ENCODE data around the gene GAB1. TPM values are rescaled to one million over a fixed set of nuclear protein-coding genes. Genes with fewer than 3 reads are reported as not detected.

Gene GAB1
- total and polyA plus RNA-seq, 2 of the 8 experiments (the other 6 are each of a cell fraction or from before 2014, with no cell fraction given) = 6.8 to 21.3 TPM

DNA sequence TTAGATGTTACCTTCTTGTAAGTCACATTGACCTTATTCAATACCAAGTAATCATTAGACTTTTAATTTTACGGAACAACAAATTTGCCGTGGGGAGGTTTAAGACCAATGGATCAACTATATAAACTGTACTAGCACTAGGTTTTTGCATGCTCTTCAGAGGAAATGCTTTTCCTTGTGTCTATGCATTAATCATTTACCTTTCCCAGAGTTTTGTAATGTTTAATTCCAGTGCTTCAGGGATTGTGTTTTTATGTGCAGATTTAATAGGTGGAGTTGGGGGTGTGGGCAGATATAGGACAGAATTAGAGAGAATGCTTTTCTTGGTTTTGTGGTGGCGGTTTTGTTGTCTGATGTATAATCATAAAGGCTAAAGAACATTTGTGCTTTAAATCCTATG lies 100.8 kb downstream of the GAB1 start:
- CTCF ChIA-PET (ENCODE audit: partially characterized antibody) = no interaction called here
- peaks cover 0 to 8% (median 1%) of the 10 kb centered on the region in 4 experiments; a peak in 3 of 8 replicates for H3K36me3 ChIP-seq (ENCODE audit: control insufficient read depth in 2 of 4, insufficient read depth in 4 of 4, low read length in 3 of 4)
- no peak overlapping the region for H3K4me2 ChIP-seq (ENCODE audit: insufficient read depth in 1 of 2, low read depth in 2 of 2, low read length in 2 of 2)
- H2BK12ac ChIP-seq (ENCODE audit: low read depth, low read length) = no peak overlapping the region
- no peak overlapping the region for H4K5ac ChIP-seq (ENCODE audit: insufficient read length, low read depth, low read length)
- H3K27me3 ChIP-seq (replicated peaks in 1 of 4; ENCODE audit: control insufficient read depth in 3 of 4, extremely low read depth in 1 of 4, insufficient read depth in 3 of 4, low read length in 3 of 4) = no peaks in the 10 kb centered on the region
- POLR2A ChIA-PET (ENCODE audit: partially characterized antibody) = no interaction called here
- WGBS, 2 experiments (ENCODE audit: extremely low coverage in 1 of 2, insufficient coverage in 1 of 2, insufficient read length in 1 of 2, insufficient replicate concordance in 2 of 2, low coverage in 1 of 2, low lambda C conversion rate in 2 of 2, missing lambda C conversion rate in 1 of 2) = 89% methylated on average over 3 of the region's 3 CpGs; no CpG with 5 or more reads in 1 of the 2 experiments
- H3K9ac ChIP-seq (replicated peaks in 1 of 4; ENCODE audit: extremely low read depth in 1 of 4, low read depth in 3 of 4, low read length in 3 of 4) = no peak overlapping the region
- no peak overlapping the region for H3K4ac ChIP-seq (replicated peaks; ENCODE audit: insufficient read length, low read depth, low read length)
- no peak overlapping the region for H3K14ac ChIP-seq (ENCODE audit: insufficient read length)
- TF ChIP-seq JUND (IDR thresholded peaks at IDR 0.05; ENCODE audit: low read length) (no peak), HDAC6 (IDR thresholded peaks at IDR 0.05; ENCODE audit: low read depth, low read length) (no peak), CEBPB (IDR thresholded peaks at IDR 0.05; ENCODE audit: low read depth, low read length) (no peak), RAD21 (IDR thresholded peaks at IDR 0.05 in 1 of 2, conservative IDR thresholded peaks at IDR 0.05 in 1 of 2; ENCODE audit: low read depth in 2 of 2, low read length in 2 of 2) (no peak), CBX5 (IDR thresholded peaks at IDR 0.05; ENCODE audit: low read depth, low read length) (no peak), JUN (IDR thresholded peaks at IDR 0.05; ENCODE audit: low read depth, low read length) (no peak)
- H2BK15ac ChIP-seq (ENCODE audit: low read length) = no peak overlapping the region
- H3K56ac ChIP-seq (replicated peaks; ENCODE audit: insufficient read length, low read depth, low read length) = no peak overlapping the region
- H3K18ac ChIP-seq (ENCODE audit: extremely low read depth, low read length) = no peak overlapping the region
- H3K27ac ChIP-seq (ENCODE audit: low read depth, low read length) = no peak overlapping the region
- H2AFZ ChIP-seq (ENCODE audit: low read length) = no peak overlapping the region
- DNase-seq (ENCODE audit: low read depth in 1 of 2, low spot score in 2 of 2) (no peak), FAIRE-seq (no peak)
- H3K9me3 ChIP-seq (ENCODE audit: insufficient read depth in 2 of 2, low read depth in 1 of 2, low read length in 1 of 2) = no peaks in the 10 kb centered on the region
- no peak overlapping the region for H3K23ac ChIP-seq (ENCODE audit: insufficient read length)
- H2BK20ac ChIP-seq (ENCODE audit: low read length) = no peak overlapping the region
- peaks cover 0 to 3% (median 0%) of the 10 kb centered on the region in 4 experiments; a peak in 1 of 7 replicates for H3K4me1 ChIP-seq (replicated peaks in 1 of 4; ENCODE audit: control insufficient read depth in 3 of 4, insufficient read depth in 4 of 4, low read length in 3 of 4)
- H2AK5ac ChIP-seq (ENCODE audit: low read depth, low read length) = no peak overlapping the region
- H2BK5ac ChIP-seq (ENCODE audit: low read depth, low read length) = no peak overlapping the region
- no peaks in the 10 kb centered on the region for H3K79me1 ChIP-seq (ENCODE audit: low read depth, low read length)
- H3K23me2 ChIP-seq (ENCODE audit: low read depth, low read length) = no peaks in the 10 kb centered on the region
- no peak overlapping the region for H2BK120ac ChIP-seq (replicated peaks; ENCODE audit: low read depth, low read length)
- no peak overlapping the region for H4K91ac ChIP-seq (replicated peaks; ENCODE audit: insufficient read length, low read length)
- no peak overlapping the region for H3K4me3 ChIP-seq (ENCODE audit: extremely low read depth in 1 of 4, insufficient read depth in 2 of 4, low read depth in 3 of 4, low read length in 4 of 4)
- H4K8ac ChIP-seq (ENCODE audit: extremely low read depth, insufficient read depth, low read length) = no peak overlapping the region
- H3K79me2 ChIP-seq (ENCODE audit: control insufficient read depth in 1 of 2, insufficient read depth in 2 of 2, low read length in 2 of 2) = no peaks in the 10 kb centered on the region
- H4K20me1 ChIP-seq (replicated peaks in 1 of 2; ENCODE audit: control insufficient read depth in 1 of 2, insufficient read depth in 2 of 2, low read length in 2 of 2) = no peaks in the 10 kb centered on the region
